ENCODE measurements around the gene VCPKMT. TPM values are rescaled to one million over a fixed set of nuclear protein-coding genes. Genes with fewer than 3 reads are reported as not detected.

VCPKMT gene
- total and polyA plus RNA-seq, 12 donors: 1.0 to 31.2 (median 8.3) TPM

GRCh38 chr14:50121486-50121885, 5.1 kb upstream of the VCPKMT start:
- DNase-seq: no peak
- TF ChIP-seq, protein P1, sequence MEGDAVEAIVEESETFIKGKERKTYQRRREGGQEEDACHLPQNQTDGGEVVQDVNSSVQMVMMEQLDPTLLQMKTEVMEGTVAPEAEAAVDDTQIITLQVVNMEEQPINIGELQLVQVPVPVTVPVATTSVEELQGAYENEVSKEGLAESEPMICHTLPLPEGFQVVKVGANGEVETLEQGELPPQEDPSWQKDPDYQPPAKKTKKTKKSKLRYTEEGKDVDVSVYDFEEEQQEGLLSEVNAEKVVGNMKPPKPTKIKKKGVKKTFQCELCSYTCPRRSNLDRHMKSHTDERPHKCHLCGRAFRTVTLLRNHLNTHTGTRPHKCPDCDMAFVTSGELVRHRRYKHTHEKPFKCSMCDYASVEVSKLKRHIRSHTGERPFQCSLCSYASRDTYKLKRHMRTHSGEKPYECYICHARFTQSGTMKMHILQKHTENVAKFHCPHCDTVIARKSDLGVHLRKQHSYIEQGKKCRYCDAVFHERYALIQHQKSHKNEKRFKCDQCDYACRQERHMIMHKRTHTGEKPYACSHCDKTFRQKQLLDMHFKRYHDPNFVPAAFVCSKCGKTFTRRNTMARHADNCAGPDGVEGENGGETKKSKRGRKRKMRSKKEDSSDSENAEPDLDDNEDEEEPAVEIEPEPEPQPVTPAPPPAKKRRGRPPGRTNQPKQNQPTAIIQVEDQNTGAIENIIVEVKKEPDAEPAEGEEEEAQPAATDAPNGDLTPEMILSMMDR (IDR thresholded peaks at IDR 0.05): no peak
- TF ChIP-seq POLR2A (IDR thresholded peaks at IDR 0.05): no peak
- no peak overlapping the region for H3K4me3 ChIP-seq
- WGBS, 4 donors: 82 to 94% (median 92%) methylated on average over 5 of the region's 5 CpGs
- no peaks in the 10 kb centered on the region for H3K9me3 ChIP-seq (replicated peaks in 1 of 3)
- H3K4me1 ChIP-seq (replicated peaks in 1 of 2): peaks cover 8 to 12% of the 10 kb centered on the region in 2 donors
- H3K36me3 ChIP-seq (replicated peaks in 1 of 2): peaks cover 0 to 8% of the 10 kb centered on the region in 2 donors
- intact Hi-C loops (cut with DNase I): no loop called here
- H3K27ac ChIP-seq: no peak overlapping the region
- no peaks in the 10 kb centered on the region for H3K27me3 ChIP-seq

DNA sequence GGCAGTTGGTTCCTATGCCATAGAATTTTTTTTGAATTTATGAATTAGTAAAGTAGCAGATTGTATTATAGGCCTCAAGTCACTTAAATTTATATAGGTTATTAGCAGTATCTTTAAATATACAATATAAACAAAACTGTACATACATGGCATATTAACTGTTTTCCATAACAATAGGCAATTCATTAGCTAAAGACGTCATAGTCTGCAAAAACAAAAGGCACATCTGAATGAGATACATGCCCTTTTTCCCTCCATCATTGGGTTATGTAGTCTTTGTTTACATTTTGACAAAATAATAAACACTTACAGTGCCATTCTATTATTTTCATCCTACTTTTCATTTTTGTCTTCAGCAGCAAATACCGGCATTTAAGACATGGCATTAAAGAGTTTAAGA, 1.1 kb upstream of the VCPKMT start:
- Histone ChIP-seq H3K9me3 (replicated peaks in 1 of 3) (no peaks in the 10 kb centered on the region), H3K27ac (peak overlapping the region in 2 of 5 donors; percentile 79 to 92), H3K4me3 (no peak overlapping the region), H3K36me3 (replicated peaks in 1 of 2) (peaks cover 0 to 13% of the 10 kb centered on the region in 2 donors), H3K27me3 (no peaks in the 10 kb centered on the region), H3K4me1 (replicated peaks in 1 of 2) (peaks cover 14 to 20% of the 10 kb centered on the region in 2 donors)
- intact Hi-C loops (cut with DNase I): no loop called here
- no peak for TF ChIP-seq POLR2A (IDR thresholded peaks at IDR 0.05)
- TF ChIP-seq, protein P1 (IDR thresholded peaks at IDR 0.05): no peak
- no peak for DNase-seq
- 96 to 98% (median 97%) methylated on average over 2 of the region's 2 CpGs for WGBS, 4 donors

- H3K27ac ChIP-seq: peak overlapping the region; percentile 79 to 93 (median 87)
Measured at GRCh38 chr14:50116966-50117365, 594 bp upstream of the VCPKMT start.

GRCh38 chr14:50113381-50114035, 2.9 kb downstream of the VCPKMT start:
- Histone ChIP-seq H3K9me3 (replicated peaks in 1 of 3) (no peaks in the 10 kb centered on the region), H3K27ac (no peak overlapping the region), H3K4me1 (replicated peaks in 1 of 2) (peaks cover 14 to 20% of the 10 kb centered on the region in 2 donors), H3K4me3 (no peak overlapping the region), H3K27me3 (no peaks in the 10 kb centered on the region), H3K36me3 (replicated peaks in 1 of 2) (peaks cover 0 to 45% of the 10 kb centered on the region in 2 donors)
- no peak for DNase-seq
- 82 to 84% (median 82%) methylated on average over 3 to 4 of the region's 4 CpGs for WGBS, 4 donors
- TF ChIP-seq, protein P1 (IDR thresholded peaks at IDR 0.05): no peak
- TF ChIP-seq POLR2A (IDR thresholded peaks at IDR 0.05): no peak
- intact Hi-C loops (cut with DNase I): no loop called here

More at GRCh38 chr14:50116966-50117365, 594 bp upstream of the VCPKMT start:
- peak in 1 of 7 donors; percentile 31 for DNase-seq
- H3K36me3 ChIP-seq (replicated peaks in 1 of 2): peaks cover 0 to 17% of the 10 kb centered on the region in 2 donors
- TF ChIP-seq, protein P1 (IDR thresholded peaks at IDR 0.05): no peak
- no peak for TF ChIP-seq POLR2A (IDR thresholded peaks at IDR 0.05)
- peaks cover 14 to 20% of the 10 kb centered on the region in 2 donors for H3K4me1 ChIP-seq (replicated peaks in 1 of 2)
- no peaks in the 10 kb centered on the region for H3K9me3 ChIP-seq (replicated peaks in 1 of 3)
- WGBS, 4 donors: 13 to 21% (median 16%) methylated on average over 2 of the region's 2 CpGs
- intact Hi-C loops (cut with DNase I): no loop called here
- H3K27me3 ChIP-seq: no peaks in the 10 kb centered on the region
- peak overlapping the region in 1 of 4 donors; percentile 84 for H3K4me3 ChIP-seq

Data from adrenal gland (tissue), 12 donors.